Epidermal melanocyte (primary cell): ENCODE results near the gene KDM2B.

Experiments
- DNase-seq: peaks from one replicate; pipeline ENCODE4 v3.0.0; 2011; ENCODE audit warnings: low spot score; ENCODE audit not compliant: insufficient read length

The KDM2B gene

DNA sequence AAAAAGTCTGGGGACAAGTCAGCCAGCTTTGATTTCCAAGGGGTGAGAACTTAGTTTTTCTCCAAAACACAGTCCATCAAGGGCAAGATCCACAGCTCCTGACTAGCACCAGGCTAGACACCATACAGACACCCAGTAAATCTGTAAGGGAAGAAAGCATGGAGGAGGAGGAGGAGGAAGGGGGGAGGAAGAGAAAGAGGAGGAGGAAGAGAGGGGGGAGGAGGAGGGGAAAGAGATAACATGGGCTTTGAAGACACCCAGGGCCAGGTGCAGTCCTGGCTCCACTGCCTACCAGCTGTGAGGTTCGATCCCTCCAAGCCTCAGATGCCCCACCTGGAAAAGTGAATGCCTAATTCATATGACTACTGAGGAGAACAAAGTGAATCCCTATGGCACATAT, 18.3 kb downstream of the KDM2B start:
- DNase-seq = no peak

GRCh38 chr12:121561009-121561395, 19.8 kb downstream of the KDM2B start:
- DNase-seq = no peak

DNA sequence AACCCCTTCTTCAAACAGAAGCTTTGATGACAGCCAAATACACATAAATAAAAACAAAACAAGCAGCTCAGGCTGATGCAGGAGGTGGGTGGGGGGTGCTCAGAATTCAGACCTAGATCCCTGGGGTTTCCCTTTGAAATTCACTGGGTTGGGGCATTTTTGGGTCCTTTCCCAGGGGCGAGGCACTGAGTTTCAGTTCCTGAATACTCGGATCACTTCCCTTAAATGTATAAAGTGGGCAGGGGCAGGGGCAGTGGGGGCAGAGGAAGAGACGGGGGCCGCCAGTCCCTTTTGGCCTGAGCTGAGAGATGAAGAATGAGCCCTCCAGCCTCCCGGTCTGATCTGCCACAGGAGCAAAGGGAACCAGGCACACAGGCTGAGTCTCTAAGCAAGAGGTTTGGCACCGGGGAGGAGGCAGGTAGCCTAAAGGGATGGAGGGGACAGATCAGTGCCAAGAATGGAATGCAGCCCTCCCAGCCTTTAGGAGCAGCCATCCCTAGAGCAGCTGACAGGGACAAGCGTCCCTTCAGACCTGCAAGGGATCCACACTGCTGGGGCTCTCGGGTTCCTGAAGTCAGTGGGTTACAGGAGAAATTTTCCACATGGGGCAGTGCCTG, 20.3 kb downstream of the KDM2B start:
- DNase-seq = no peak

DNA sequence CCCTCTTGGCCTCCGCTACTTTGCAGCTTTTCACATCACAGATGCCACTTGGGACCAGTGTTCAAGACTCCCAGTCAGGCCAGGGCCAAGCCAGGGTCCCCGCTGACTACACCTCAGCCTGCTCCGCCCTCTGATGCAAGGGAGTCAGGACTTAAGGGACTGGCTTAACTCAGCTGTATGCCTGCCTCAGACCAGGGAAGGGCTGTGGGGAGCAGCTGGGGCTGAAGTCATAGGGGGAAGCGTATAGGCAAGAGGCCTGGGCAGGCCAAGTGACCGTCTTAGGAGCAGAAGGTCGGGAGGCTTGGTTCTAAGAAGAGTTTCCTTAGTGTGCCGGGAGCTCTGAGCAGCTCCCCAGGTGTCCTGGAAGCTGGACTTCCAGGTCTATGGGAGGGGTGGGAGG, 21.9 kb downstream of the KDM2B start:
- DNase-seq = no peak

DNA sequence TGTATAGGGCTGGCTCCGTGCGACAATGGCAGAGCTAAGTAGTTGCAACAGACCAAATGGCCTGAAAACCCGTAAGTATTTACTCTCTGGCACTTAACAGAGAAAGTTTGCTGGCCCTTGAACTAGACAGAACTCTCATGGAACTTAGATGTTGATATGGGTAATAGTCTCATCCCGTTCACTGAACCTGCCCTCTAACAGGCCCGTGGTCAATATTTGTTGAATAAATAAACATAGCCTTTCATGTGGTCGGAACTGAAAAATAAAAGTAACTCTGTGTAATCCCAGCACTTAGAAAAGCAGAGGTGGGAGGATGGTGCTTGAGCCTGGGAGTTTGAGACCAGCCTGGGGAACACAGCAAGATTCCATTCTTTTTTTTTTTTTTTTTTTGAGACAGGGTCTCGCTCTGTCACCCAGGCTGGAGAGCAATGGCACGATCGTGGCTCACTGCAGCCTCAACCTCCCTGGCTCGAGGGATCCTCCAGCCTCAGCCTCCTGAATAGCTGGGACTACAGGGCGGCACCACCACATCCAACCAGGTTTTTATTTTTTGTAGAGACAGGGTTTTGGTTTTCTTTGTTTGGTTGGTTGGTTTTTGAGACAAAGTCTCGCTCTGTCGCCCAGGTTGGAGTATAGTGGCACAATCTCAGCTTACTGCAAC, 29.7 kb downstream of the KDM2B start:
- DNase-seq = no peak

DNA sequence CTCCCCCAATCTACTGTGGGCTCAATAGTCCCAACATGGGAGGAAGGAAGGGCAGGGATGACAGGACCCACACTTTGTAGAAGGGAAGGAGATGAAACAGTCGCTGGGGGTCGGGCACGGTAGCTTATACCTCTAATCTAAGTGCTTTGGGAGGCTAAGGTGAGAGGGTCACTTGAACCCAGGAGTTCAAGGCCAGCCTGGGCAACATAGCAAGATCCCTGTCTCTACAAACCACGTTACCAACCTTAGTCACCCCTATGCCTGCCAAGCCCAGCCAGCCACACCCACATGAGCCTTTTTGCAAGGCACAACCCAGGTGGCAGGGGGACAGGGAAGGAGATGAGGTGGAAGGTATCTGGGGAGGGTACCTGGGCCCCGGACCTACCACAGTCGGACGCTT, 31.7 kb downstream of the KDM2B start:
- no peak for DNase-seq

DNA sequence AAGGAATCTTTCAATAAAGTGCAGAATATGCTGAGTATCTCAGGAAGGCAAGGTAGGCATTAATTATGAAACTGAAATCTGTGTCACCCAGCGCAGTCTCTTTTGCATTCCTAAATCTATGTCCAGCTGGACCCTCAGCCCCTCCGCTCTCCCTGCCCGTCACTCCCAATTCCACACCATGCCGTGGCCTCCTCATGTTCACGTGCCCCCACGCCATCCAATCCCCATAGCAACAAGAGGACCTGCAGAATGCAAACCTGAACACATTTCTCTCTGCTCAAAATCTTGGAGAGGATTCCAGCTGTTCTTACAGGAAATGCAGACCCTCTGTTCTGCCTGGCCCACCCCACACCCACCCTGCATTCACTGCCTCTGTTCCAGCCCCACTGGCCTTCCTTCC, 35.3 kb downstream of the KDM2B start:
- no peak for DNase-seq

DNA sequence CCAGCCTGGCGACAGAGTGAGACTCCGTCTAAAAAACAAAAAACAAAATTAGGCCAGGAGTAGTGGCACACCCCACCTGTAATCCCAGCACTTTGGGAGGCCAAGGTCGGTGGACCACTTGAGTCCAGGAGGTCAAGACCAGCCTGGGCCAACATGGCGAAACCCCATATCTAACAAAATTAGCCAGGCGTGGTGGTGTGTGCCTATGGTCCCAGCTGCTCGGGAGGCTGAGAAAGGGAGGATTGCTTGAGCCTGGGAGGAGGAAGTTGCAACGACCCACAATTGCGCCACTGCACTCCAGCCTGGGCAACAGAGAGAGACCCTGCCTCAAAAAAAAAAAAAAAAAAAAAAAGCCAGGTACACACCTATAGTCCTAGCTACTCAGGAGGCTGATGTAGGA, 37.0 kb downstream of the KDM2B start:
- no peak for DNase-seq

DNA sequence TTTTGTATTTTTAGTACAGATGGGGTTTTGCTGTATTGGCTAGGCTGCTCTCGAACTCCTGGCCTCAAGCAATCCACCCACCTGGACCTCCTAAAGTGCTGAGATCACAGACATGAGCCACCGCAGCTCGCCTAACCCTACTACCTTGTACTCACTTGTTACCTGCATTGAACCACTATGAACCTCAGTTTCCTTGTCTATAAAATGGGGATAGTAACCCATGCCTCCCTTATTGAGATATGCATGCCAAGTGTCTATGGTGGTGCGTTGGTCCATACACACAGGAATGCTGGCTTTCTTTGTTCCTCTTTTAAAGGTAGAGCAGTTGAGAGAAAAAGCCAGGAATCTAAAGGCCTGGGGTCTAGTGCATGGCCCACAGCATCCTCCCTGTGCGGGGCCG, 40.9 kb downstream of the KDM2B start:
- no peak for DNase-seq

DNA sequence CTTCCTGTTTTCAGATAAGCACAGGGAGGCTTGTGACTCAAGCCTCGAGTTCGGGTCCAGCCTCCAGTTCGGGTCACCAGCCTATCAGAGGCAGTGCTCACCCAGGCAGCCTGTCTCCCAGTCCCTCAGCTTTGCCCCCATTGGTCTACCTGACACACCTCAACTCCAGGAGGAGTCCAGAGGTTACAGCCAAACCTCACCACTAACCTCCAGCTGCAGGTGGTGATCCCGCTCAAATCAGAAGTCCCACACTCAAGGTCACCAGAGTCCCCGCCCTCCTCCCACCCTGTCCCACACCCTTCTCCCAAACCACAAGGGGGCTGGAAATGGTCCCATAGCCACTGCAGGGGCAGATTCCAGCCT, 42.1 kb downstream of the KDM2B start:
- DNase-seq = no peak

GRCh38 chr12:121537814-121538698, 42.8 kb downstream of the KDM2B start:
- DNase-seq = no peak

DNA sequence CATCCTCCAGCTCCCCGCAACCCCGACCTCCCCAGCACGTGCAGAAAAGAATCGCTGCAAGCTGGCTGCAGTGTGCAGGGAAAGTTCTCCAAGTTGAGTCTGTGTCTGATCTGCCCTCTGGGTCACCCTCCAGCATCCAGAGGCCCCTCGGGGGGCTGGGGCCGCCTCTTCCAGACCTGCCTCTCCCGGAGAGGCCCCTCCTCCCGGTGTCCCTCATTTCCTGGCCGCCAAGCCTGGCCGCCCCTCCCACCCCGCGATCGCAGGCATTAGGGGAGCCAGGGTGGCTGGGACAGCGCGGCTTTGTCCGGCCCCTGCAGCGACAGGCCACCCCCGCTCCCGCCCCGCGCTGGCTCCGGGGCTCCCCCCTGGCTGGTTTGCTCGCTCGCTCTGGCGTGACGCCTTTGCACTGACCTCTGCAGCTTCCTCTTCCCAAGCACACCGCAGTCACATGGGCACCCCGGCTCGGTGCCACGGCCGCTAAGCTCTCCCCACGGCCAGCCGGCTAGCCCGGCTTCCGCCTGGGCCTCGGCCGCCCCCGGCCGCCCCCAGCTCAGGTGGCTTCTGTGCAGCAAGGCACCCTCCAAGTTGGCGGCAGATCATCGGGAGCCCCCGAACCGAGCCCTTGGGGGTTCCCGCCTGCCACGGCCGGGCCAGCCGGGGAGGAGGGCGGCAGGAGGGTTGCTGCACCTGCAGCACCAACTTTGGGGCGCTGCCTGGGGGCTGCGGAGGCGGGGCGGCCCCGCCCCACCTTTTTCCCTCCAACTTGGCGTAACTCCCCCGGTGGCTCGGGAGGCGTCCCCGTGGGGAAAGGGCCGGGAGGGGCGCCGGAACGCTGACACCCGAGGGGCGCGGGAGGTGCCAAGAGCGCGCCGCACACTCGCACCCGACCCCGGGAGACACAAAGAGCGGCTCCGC, 43.7 kb downstream of the KDM2B start:
- DNase-seq = peak; percentile 65

DNA sequence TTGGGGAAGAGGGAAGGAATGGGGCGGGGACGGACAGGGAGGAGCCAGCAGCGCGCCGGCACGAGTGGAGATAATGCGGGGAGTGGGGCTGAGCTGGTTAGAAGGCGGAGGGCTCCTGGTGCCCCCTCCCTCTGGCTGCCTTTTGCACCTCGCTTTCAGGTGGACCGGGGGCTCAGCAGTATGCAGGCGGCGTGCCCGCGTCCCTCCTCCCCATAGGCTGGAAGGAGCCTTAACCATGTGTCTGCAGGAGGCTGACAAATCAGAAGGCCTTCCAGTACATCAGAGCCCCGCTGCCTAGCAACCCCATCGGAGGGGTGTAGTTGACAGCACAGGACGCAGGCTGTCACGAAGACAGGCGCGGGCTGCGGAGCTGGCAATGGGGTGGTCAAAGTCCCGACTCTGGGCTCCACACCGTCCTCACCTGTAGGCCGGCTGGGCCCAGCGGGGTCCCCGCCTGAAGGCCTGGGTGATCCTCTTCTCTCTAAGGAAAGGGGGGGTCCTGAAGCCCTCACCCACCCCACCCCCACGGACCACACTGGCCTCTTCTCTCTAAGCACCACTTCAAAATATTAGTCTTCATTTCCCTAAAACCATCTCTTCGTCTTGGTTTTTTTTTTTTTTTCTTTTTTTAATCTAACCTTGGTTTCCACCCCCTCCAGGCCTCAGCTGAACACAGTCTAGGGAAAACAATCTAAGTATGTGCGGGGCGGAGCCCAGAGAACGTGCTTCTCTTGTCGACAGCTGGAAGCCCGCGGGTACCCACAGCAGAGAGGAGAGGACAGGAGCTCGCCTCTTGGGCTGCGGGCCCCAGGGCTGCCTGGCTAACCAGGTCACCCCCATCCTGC, 44.5 kb downstream of the KDM2B start:
- peak; percentile 69 for DNase-seq

DNA sequence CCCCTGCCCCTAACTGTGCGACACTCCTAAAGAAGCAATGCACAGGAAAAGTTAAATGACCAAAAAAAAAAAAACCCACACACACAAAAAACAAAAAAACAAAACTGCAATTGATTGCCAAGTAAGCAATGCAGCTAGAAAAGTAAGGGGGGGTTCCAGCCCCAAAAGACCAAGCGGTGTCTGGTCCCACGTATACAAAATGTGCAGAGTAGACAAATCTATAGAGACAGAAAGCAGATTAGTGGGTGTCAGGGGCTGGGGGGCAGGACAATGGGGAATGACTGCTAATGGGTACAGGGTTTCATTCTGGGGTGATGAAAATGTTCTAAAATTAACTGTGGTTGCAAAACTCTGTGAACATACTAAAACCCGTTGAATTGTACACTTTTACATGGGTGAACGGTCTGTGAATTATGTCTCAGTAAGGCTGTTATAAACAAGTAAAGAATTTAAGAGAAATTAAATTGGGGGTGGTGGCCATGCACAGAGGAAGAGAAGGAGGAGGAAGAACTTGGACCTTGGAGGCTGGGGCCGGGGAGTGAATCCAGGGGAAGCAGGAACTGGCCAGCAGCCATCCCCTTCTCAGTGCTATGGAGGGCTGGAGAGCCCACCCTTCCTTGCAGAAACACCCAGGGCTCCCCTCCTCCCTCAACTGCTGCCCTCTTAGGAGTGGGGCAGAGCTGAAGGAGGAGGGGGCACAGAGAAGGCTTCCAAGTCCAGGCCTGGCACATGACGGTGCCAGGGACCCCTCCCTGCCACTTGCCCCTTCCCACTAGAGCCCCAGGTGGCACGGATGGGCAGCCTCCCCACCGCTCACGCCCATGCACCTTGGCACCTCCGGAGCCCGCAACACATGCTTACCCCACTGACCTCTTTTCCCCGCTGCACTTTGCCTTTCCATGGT, 45.4 kb downstream of the KDM2B start:
- no peak for DNase-seq

GRCh38 chr12:121534495-121535148, 46.2 kb downstream of the KDM2B start:
- no peak for DNase-seq

DNA sequence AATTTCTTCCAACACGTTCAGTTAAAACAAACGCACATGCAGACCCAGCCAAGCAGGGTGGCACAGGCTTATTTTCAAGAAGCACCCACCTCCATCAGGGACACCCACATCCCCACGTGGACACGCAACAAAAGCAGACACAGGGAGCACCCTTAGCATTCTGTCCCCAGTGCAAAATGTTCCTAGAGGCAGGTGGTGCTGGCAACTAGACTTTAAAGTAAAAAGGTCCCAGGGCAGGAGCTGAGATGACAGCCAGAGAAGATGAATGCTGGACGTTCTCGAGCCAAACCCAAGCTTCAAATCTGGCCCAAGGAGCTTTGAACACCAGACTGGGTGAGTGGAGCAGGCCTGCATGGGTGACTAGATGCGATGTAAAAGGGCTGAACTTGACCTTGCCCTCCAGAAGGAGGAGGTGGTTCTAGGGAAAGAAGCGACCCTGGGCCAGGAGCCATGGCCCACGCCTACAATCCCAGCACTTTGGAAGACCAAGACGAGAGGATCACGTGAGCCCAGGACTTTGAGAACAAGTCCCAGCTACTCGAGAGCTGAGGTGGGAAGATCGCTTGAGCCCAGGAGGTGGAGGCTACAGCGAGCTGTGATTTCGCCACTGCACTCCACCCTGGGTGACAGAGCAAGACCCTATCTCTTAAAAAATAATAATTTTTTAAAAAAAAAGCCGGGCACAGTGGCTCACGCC, 47.3 kb downstream of the KDM2B start:
- no peak for DNase-seq

- no peak for DNase-seq
Measured at GRCh38 chr12:121532503-121533393, 48.1 kb downstream of the KDM2B start.
